ENCODE measurements around the gene CTNNBIP1. TPM values are rescaled to one million over a fixed set of nuclear protein-coding genes. Genes with fewer than 3 reads are reported as not detected.

CTNNBIP1 gene
- total and polyA plus RNA-seq, 2 of the 8 experiments (the other 6 are each of a cell fraction or from before 2014, with no cell fraction given) = 40.9 to 46.6 TPM

DNA sequence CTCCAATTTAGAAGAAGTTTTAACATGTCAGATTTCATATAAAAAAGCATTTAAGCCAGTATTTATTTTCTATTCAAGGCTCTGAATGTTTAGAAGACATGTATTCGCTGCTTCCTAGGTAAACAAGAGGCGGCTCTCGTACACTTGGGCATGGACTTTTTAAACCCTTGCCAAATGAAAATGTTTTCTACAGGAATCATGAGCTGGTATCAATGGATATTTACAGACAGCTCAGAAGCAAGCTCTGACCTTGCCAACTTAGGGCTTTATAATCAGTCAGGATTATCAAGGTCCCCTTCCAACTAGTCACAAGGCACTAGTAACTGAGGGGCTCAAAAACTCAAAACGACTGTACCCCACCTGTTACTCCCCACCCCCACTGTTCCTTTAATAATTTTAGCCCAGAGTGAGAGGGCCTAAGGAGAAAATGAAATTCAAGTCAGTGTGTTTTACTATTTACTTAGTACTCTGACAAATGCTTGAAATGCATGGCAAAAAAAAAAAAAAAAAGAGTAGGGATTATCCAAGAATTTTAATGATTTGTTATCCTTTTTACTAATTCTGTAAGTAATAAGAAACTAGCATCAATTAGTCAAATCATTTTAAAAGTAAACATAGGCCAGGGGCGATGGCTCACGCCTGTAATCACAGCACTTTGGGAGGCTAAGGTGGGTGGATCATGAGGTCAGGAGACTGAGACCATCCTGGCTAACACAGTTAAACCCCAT is 98.7 kb downstream of the CTNNBIP1 start (continued):
- TF ChIP-seq CHD7 (IDR thresholded peaks at IDR 0.05; ENCODE audit: insufficient replicate concordance, low read length) (no peak), SIX5 (IDR thresholded peaks at IDR 0.05; ENCODE audit: low read depth, low read length) (no peak), TBP (IDR thresholded peaks at IDR 0.05; ENCODE audit: low read depth, low read length) (no peak), POLR2AphosphoS5 (IDR thresholded peaks at IDR 0.05; ENCODE audit: low read depth, low read length) (no peak), E2F6 (IDR thresholded peaks at IDR 0.05) (no peak), RNF2 (IDR thresholded peaks at IDR 0.05; ENCODE audit: borderline replicate concordance, low read depth, low read length, missing control alignments, poor library complexity, severe bottlenecking) (no peak), CBX5 (IDR thresholded peaks at IDR 0.05; ENCODE audit: low read depth, low read length) (no peak), ZNF274 (IDR thresholded peaks at IDR 0.05; ENCODE audit: borderline replicate concordance, extremely low read depth, low read length) (no peak)
